ENCODE data around the gene SLC28A2.
"Not testable (repeated sequence)": the region's sequence is repeated elsewhere in the genome, so short reads cannot be mapped to it uniquely, and the experiment has no call there.

SLC28A2 gene, protein sequence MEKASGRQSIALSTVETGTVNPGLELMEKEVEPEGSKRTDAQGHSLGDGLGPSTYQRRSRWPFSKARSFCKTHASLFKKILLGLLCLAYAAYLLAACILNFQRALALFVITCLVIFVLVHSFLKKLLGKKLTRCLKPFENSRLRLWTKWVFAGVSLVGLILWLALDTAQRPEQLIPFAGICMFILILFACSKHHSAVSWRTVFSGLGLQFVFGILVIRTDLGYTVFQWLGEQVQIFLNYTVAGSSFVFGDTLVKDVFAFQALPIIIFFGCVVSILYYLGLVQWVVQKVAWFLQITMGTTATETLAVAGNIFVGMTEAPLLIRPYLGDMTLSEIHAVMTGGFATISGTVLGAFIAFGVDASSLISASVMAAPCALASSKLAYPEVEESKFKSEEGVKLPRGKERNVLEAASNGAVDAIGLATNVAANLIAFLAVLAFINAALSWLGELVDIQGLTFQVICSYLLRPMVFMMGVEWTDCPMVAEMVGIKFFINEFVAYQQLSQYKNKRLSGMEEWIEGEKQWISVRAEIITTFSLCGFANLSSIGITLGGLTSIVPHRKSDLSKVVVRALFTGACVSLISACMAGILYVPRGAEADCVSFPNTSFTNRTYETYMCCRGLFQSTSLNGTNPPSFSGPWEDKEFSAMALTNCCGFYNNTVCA

DNA sequence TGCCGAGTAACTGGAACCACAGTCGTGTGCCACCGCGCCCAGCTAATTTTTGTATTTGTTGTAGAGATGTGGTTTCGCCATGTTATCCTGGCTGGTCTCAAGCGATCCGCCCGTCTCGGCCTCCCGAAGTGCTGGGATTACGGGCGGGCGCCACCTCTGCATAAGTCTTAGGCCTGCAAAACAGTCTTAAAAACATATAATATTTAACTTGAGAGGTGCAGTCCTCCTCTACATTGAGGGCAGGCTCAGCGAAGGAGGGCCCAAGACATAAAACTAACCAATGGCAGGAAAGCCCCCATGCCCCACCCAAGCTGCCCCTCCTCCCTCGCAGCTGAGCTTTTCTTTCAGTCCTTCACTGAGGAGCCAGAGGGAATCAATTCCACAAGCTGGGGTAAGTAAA, at the start of gene SLC28A2:
Gene SLC28A2 (plus strand): TSS at position 347 of the 400 bp plus-strand sequence. CDS start 982 bp downstream, outside the sequence.
- DNase-seq: no peak

DNA sequence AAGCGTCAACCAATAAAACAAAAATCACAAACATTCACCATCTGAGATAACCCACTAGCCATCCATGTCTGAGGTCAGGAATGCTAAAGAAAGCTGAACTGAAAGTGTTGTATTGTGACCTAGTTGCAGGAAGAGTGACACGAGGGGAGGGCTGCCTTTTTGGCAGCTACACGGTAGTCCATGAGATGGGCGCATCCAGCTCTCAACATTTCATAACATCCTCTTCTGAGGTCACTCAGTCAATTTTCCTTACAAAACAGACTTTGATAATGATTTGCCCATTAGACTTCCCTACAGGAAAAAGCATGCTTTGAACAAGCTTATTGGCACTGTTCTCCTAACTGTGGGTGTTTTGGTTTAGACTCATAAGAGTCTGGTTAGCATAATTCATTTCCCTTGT, 48.9 kb upstream of the SLC28A2 start:
- no peak for DNase-seq

DNA sequence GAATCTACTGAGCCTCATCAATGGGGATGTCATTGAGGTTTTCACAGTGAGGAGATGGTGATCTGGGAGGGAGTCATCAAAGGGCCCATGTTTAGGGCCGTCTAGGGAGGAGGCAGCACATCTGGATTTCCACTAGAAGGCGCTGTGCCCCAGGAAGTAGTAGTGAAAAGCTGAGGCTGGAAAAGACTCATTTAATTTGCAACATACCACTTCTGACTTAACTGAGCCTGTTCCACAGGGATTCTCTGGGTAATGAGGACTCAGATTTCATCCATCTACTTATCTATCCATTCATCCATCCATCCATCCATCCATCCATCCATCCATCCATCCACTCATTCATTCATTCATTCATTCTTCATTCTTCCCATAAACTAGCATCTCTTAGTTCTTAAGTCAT, 46.8 kb upstream of the SLC28A2 start:
- peak; percentile 50 for DNase-seq

DNA sequence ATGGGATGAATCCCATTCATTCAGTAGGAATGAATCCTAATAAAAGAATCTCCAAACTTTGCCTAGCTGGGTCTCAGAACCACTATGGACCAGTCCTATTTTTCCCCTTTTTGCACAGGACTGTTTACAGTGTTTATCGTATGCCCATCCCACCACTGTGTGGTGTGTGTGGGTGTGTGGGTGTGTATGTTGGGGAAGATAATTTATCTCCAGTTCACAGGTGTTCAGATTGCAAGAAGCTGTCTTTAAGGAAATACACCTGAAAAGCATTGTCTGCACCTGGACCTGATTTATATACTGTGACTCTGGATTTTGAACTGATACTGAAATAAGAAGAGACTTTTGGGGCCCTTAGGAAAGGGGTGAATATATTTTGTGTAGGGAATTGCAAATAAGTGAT, 39.5 kb upstream of the SLC28A2 start:
- no peak for DNase-seq

DNA sequence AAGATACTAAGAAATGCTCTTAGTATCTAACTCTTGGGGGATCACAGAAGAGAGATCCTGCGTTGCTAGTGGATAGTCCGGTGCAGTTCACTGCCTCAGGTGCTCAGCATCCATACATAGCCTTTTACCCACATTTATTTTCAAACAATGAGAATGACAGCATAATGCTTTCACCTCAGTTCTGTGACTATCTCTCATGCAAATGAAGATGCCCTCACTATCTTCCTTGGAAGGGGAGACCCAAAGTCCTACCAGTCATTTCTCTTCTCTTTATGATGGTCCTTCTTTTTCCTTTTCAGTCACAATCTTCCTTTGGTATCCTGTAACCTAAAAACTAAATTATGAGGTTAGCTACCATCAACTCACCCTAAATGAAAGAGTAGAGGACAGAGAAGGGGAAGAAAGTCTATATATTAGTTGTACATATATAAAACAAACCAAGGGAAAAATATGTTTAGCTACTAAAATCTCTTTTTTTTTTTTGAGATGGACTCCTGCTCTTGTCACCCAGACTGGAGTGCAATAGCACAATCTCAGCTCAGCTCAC, 30.9 kb upstream of the SLC28A2 start:
- DNase-seq: no peak

DNA sequence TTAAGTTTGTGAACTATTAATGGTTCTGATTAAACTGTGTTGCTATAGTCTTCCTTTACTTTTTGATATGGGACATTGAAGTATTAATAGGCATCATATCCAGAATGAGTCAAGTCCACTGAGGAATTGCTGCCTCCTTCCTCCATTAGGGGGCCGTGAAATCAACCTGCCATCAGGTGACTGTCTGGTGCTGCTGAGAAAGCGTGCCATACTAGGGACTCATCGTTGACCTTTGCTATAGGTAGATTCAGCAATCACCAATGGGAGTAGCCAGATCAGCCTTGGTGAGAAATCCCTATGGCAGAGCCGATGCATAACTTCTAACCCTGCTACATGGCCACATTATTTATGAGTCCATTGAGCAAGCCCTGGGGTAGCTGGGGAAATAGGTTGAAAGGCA, 30.1 kb upstream of the SLC28A2 start:
- DNase-seq: no peak

DNA sequence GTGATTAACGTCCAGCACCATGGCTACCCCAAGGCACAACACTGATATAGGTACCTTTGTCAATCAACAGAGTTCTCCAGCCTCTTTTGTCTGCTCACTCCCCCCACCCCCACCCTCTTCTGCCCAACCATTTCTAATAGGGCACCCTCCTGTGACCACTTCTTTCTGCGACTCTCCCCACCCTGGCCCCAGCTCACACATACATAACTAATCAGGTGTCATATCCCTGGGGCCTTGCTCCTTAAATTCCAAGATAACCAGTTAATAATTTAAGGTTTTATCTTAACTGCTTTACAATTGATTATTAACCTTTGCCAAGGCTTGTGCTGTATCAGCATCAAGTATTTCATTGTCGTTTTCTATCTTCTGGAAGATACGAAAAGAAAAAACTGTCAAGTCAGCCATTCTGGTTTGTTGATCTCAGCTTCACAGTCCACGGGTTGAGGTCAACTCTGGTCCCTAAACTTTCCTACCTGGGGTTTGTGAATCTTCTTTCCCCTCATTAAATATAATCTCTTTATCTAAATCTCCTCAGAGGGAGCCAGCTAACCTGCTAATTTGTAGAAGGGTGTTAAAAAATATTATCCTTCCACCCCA, 27.3 kb upstream of the SLC28A2 start:
- no peak for DNase-seq

DNA sequence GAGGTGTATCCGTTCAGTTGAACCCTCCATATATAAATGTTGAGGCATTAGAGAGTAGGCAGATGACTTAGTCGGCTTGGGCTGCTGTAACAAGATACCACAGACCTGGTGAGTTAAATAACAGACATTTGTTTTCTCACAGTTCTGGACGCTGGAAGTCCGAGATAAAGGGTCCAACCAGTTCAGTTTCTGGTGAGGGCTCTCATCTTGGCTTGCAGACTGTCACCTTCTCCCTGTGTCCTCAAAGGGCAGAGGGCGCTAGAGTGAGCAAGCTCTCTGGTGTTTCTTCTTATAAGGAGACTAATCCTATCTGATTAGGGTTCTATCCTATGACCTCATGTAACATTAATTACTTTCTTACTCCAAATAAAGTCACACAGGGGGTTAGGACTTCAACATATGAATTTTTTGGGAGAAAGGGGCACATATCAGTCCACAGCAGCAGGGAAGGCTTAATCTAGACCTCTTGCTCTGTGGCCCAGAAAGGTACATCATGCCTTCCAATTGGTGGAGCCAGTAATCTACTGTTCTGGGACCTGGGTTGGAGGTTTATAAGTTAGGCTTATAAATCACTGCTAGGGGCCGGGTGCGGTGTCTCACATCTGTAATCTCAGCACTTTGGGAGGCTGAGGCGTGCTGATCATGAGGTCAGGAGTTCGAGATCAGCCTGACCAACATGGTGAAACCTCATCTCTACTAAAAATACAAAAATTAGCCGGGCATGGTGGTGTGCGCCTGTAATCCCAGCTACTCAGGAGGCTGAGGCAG, 26.3 kb upstream of the SLC28A2 start:
- no peak for DNase-seq

DNA sequence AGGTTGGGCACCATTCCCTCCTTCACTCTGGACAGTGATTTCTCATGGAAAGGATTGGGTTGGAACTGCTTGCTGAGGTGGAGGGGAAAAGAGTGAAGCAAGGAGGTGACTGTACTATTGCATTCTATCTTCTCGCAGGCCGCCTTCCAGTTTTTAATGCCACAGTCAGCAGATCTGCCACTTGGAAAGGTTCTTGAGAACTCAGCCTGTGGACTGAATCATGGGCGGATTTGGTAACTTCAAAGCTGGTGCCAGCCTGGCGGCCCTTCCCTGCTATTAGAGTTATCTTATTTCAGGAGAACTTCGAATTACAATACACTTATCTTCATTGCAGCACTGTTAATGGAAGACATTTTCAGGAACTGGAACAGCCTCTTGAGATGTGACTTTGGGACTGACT, 23.1 kb upstream of the SLC28A2 start:
- DNase-seq: no peak

DNA sequence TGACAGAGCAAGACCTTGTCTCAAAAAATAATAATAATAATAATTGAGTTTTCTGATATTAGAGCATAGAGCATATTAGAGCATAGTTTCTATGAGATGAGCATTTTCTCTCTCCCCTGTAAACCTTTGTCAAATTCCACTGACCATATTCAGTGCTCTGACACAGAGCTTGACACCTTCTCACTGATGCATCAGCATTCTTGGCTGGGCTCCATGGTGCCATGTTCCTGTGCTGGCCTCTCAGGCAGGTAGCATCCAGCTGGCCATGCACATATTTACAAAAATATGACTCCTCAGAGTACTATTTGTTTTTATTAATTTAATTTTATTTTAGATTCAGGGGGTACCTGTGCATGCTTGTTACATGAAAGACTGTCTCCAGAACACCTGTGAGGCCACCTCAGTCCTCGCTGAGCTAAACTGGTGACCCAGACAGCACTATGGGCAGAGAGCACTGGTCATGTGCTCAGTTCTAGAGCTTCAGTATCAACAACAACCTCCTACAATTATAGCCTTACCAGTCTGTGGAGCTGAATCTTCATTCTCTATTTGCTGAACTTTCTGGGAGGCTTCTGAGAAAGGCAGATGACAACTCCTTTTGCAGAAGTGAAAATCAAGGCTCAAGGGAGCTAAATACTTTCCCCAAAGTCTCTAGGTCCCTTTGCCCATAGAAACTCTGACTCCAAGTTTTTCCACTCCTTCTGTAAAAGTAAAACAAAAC, 21.6 kb upstream of the SLC28A2 start:
- DNase-seq: no peak

DNA sequence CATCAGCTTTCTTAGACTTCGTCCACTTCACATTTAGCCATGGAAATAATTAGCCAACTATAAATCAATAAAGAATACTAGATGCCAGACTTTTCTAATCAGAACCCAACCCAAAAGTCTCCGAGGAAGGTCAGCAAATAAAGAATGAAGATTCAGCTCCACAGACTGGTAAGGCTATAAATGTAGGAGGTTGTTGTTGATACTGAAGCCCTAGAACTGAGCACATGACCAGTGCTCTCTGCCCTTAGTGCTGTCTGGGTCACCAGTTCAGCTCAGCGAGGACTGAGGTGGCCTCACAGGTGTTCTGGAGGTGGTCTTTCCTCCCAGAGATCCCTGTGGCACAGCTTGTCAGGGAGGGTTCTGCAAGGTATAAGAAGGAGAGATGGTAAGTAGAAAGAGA, 20.9 kb upstream of the SLC28A2 start:
- DNase-seq: no peak

DNA sequence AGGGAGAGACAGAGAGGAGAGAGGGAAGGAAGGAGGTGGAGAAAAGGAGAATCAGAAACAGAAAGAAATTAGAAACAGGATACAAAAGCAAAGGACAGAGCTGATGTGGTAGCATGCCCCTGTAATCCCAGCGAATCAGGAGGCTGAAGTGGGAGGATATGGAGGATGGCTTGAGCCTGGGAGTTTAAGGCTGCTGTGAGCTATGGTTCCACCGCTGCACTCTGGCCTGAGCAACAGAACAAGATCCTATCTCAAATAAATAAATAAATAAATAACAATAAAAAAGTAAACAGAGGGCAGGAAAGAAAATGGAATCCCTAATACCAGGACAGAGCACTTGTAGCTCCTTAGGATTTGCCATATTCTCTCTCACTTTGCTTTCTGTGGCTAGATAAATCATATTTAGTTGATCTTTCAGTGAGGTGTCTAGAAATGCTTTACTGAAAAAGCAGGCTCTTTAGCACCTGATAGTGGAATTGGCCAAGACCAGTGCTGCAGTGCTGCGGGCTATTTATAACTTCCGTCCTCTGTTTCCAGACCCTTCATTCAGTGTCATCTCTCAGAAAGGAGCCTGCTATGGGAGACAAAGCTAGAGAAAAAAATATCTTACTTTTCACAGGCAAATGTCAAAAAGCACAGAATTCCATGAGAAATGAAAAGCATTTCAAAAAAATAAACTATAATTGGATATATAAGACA, 20.0 kb upstream of the SLC28A2 start:
- DNase-seq: no peak

DNA sequence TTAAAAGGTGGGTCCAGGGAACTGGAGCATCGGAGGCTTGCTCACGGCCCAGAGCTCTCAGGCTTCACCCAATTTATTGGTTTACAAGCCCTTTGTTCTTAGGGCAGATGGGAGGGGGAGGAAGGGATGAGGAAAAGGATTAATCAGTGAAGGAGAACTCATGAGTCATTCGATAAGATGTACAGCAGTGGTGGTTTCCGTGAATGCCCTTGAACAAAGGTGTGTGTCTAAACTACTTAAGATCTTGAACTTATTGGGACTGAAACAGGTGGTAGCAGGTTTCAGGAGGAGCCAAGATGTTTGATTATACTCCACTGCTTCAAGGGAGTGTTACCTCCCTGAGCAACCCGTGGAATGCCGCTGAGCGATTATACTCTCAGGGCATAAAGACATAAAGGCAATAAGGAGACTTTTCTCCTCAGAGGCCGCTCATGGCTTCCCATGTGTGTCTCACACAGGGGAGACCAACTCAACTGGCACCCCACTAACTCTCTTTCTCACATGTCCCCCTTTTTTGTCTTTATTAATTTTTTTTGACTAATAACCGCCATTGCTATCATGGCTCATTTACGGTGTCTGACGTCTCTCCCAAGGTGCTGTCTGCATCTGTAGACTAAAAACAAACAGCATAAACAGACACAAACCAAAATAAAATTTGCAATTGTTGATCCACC, 17.3 kb upstream of the SLC28A2 start:
- no peak for DNase-seq

DNA sequence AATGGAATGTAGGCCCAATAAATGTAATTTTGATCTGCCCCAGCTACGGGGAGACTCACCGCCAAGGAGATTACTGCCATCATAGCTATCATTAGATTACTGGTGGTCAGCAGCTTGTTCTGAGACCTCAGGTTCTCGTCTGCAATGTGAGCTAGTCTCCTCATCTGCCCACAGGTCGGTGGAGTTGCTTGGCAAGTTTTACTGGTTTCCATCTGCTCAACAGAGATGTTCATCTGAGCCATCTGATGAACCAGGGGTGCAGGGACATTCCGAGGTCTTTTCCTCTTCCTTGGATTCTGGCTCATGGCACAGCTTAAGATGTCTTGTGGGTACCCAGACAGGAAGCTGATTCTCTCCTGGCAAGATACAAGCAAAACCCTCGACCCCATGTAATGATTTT, 15.2 kb upstream of the SLC28A2 start:
- not testable (repeated sequence) for DNase-seq

DNA sequence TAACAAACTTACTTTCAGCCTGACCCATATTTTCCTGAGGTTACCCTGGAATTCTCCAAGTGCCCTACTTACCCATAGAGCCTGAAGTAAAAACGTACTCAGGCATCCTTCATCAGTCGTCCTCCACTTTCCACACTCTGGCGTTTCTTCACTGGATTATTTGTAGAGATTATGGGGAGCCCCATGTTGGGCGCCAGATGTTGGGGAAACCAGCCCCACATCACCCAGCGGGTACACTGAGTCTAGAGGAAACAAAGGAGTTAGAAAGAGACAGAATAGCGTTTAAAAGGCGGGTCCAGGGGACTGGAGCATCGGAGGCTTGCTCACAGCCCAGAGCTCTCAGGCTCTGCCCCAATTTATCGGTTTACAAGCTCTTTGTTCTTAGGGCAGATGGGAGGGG, 9.7 kb upstream of the SLC28A2 start:
- DNase-seq: no peak

DNA sequence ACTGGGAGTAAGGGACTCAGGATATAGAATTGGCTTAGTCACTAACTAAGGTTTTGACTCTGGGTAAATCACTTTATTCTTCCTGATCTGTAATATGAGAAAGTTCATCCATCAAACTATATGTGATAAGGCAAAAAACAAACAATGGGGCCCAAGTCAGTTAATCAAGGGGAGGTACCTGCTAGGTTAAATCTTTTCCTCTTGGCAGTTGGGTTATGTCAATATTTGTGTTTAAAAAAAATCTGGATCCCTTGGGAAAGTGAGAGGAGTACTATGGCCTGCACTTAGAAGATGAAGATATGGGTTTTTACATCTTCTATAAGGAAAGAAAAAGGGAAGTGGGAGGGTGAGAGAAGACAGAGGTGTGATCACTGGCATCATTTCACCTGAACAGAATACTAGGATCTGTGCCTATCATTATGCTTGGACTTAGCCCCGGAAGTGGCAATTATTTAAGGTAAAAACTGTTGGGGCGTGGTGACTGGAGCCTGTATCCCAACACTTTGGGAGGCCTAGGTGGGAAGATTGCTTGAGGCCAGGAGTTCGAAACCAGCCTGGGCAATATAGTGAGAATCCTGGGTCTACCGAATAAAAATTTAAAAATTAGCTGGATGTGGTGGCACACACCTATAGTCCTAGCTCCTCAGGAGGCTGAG, 2.8 kb upstream of the SLC28A2 start:
- no peak for DNase-seq

DNA sequence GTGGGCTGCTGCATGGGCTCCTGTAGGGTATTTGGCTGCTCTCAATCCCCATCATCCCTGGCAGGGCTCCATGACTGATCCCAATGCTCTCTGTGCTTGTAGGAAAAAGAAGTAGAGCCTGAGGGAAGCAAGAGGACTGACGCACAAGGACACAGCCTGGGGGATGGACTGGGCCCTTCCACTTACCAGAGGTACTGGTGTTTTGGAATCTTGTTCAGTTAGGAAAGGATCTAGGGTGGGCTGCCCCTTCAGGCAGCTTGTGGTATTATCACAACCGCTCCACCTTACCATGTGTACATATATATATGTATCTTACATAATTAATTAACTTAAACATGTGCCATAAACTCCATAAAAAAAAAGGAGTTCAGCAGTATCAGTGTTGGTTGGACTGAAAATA, 1.3 kb downstream of the SLC28A2 start:
- DNase-seq: no peak

DNA sequence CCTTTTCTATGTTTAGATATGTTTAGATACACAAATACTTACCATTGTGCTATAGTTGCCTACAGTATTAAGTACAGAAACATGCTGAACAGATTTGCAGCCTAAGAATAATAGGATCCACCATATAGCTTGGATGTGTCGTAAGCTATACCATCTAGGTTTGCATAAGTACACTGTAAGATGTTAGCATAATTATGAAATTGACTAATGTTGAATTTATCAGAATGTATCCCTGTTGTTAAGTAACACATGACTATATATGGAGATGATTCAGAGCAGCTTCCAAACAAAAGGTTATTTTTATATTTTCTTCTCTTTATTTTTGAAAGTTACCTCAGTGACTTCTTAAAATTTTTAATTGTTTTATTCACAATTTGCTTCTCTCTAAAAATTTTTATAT, 2.4 kb downstream of the SLC28A2 start:
- no peak for DNase-seq

DNA sequence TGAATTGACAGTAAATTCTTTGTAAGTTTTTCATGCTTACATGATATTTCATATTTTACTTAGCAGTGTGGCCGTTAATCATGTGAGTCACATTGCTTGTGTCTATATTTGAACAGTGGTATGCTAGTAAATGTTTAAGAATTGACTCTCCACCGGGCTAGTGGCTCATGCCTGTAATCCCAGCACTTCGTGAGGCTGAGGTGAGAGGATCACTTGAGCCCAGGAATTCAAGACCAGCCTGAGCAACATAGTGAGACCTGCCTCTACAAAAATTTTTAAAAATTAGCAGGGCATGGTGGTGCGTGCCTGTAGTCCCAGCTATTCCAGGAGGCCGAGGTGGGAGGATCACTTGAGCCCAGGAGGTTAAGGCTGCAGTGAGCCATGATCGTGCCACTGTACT, 2.8 kb downstream of the SLC28A2 start:
- DNase-seq: not testable (repeated sequence)

DNA sequence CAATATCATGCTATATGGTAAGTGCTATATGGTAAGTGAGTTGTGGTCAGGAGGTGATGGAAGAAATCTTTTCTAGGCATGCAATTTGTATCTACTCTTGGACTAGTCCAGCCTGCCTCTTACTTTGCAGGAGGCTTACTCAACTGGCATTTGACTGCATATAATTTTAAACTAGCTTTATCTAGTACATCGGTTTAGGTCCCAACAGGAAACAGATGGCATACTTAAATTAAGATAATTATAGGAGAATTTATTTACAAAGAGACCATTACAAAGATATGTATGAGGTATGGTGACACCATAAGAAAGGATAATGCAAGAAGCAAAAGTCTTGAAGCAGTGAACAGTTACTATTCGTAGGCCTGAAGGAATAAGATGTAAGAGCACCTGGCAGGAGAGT, 7.8 kb downstream of the SLC28A2 start:
- DNase-seq: no peak
